ENCODE measurements around the gene AQP3.

Gene AQP3

DNA sequence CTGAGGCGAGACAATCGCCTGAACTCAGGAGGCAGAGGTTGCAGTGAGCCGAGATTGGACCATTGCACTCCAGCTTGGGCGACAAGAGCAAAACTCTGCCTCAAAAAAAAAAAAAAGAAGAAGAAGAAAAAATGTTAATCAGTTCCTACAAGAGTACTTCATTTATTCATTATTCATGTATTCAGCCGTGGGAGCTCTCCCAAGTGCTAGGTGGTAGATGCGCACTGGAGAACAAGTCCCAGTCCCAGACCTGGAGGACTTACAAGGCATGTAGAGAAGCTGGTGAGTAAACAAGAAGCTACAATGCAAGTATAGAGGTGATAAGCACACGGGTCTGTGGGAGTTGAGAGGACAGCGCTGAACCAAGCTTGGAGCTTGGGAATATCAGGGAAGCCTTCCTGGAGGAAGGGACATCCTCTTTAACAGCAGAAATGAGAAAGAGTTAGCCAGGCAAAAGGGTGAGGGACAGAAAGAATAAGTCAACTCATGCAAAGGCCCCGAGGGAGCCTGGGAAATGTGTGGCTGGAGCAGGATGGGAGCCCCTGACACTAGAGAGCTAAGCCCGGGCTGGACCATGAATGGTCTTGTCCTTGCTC is 27.6 kb downstream of the AQP3 start:
- Histone ChIP-seq H3K27ac (ENCODE audit: low read depth, low read length) (no peak overlapping the region), H3K9me3 (ENCODE audit: control insufficient read depth in 5 of 5, low read length in 5 of 5) (no peaks in the 10 kb centered on the region), H3K36me3 (ENCODE audit: control insufficient read depth in 5 of 5, insufficient read depth in 5 of 5, low read length in 5 of 5) (no peaks in the 10 kb centered on the region), H3K4me1 (ENCODE audit: control insufficient read depth in 5 of 5, insufficient read depth in 5 of 5, low read length in 5 of 5) (peaks cover 0 to 10% (median 10%) of the 10 kb centered on the region in 5 donors), H3K4me3 (ENCODE audit: low read depth in 1 of 5, low read length in 5 of 5) (no peak overlapping the region), H3K9ac (ENCODE audit: low read length in 5 of 5) (no peak overlapping the region), H3K27me3 (ENCODE audit: control insufficient read depth in 5 of 5, insufficient read depth in 4 of 5, low read length in 5 of 5) (peaks cover 0 to 6% (median 0%) of the 10 kb centered on the region in 5 donors)

DNA sequence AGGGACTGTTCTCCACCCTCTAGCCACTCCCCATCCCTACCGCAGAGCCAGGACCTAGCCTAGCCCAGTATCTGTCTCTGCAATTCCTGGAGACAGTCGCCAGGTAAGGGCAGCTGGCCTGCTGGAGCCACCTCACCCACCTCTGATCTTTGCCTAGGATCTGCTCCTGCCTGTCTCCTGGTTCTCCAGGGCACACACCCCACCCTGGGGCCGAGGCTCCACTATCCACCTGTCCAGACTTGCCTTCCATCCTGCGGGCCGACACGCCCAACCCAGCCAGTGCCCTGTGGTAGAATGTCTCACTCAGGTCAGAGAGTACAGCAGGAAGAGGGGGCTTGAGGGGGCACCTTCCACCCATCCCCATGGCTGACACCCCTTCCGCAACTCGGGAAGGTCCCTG is 29.3 kb downstream of the AQP3 start:
- peaks cover 0 to 6% (median 0%) of the 10 kb centered on the region in 5 donors for H3K27me3 ChIP-seq (ENCODE audit: control insufficient read depth in 5 of 5, insufficient read depth in 4 of 5, low read length in 5 of 5)
- no peak overlapping the region for H3K4me3 ChIP-seq (ENCODE audit: low read depth in 1 of 5, low read length in 5 of 5)
- no peak overlapping the region for H3K9ac ChIP-seq (ENCODE audit: low read length in 5 of 5)
- H3K36me3 ChIP-seq (ENCODE audit: control insufficient read depth in 5 of 5, insufficient read depth in 5 of 5, low read length in 5 of 5) = no peaks in the 10 kb centered on the region
- H3K9me3 ChIP-seq (ENCODE audit: control insufficient read depth in 5 of 5, low read length in 5 of 5) = no peaks in the 10 kb centered on the region
- H3K4me1 ChIP-seq (ENCODE audit: control insufficient read depth in 5 of 5, insufficient read depth in 5 of 5, low read length in 5 of 5) = peaks cover 0 to 10% (median 10%) of the 10 kb centered on the region in 5 donors
- H3K27ac ChIP-seq (ENCODE audit: low read depth, low read length) = no peak overlapping the region

DNA sequence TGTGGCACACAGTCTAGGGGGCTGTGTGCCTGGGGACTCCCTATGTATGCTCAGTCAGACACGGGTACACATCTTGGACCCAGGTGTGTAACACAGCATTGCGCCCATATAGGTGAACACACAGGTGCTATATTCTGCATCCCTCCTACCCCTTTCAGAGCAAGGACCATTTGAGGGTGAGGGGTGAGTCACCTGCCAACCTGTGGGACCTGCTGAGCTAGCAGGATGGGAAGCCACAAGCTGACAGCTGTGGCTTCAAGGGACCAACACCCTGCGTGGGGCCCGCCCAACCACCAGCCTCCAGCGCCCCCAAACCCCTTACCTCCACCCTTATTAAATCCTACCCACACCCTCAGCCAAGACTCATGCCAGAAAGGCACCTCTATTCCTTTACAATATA is 30.4 kb downstream of the AQP3 start:
- Histone ChIP-seq H3K9ac (ENCODE audit: low read length in 5 of 5) (no peak overlapping the region), H3K27me3 (ENCODE audit: control insufficient read depth in 5 of 5, insufficient read depth in 4 of 5, low read length in 5 of 5) (peaks cover 0 to 6% (median 0%) of the 10 kb centered on the region in 5 donors), H3K27ac (ENCODE audit: low read depth, low read length) (no peak overlapping the region), H3K4me3 (ENCODE audit: low read depth in 1 of 5, low read length in 5 of 5) (no peak overlapping the region), H3K4me1 (ENCODE audit: control insufficient read depth in 5 of 5, insufficient read depth in 5 of 5, low read length in 5 of 5) (peaks cover 0 to 10% (median 10%) of the 10 kb centered on the region in 5 donors), H3K9me3 (ENCODE audit: control insufficient read depth in 5 of 5, low read length in 5 of 5) (no peaks in the 10 kb centered on the region), H3K36me3 (ENCODE audit: control insufficient read depth in 5 of 5, insufficient read depth in 5 of 5, low read length in 5 of 5) (no peaks in the 10 kb centered on the region)

DNA sequence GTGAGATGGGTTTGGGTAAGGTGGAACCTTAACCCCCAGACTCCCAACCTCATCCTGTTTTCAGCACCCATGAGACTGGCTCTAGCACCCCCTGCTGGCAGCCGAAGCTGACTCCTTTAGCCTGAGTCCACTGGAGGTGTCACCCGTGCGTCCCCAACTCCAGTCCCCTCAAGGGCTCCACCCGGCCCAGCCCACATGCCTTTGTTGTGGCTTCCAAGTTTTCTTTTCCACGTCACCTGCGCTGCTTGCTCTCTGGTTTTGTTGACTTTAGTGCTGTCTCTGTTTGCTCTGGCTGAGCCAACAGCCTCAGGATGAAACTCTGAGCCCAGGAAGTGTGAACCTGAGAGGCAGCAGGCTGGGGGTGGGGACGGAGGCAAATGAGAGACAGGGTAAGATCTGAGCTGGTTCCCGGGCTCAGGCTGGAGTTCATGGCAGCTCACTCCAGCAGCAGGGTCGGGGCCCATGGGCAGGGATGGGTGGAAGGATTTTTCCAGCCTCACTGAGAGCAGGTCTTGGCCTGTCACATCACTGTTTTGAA is 31.8 kb downstream of the AQP3 start:
- no peak overlapping the region for H3K9ac ChIP-seq (ENCODE audit: low read length in 5 of 5)
- H3K27ac ChIP-seq (ENCODE audit: low read depth, low read length) = no peak overlapping the region
- H3K4me1 ChIP-seq (ENCODE audit: control insufficient read depth in 5 of 5, insufficient read depth in 5 of 5, low read length in 5 of 5) = peaks cover 0 to 10% (median 10%) of the 10 kb centered on the region in 5 donors
- H3K36me3 ChIP-seq (ENCODE audit: control insufficient read depth in 5 of 5, insufficient read depth in 5 of 5, low read length in 5 of 5) = peaks cover 0 to 3% (median 1%) of the 10 kb centered on the region in 5 donors
- no peaks in the 10 kb centered on the region for H3K9me3 ChIP-seq (ENCODE audit: control insufficient read depth in 5 of 5, low read length in 5 of 5)
- peaks cover 0 to 6% (median 0%) of the 10 kb centered on the region in 5 donors for H3K27me3 ChIP-seq (ENCODE audit: control insufficient read depth in 5 of 5, insufficient read depth in 4 of 5, low read length in 5 of 5)
- H3K4me3 ChIP-seq (ENCODE audit: low read depth in 1 of 5, low read length in 5 of 5) = peak overlapping the region in 1 of 5 donors; percentile 17

DNA sequence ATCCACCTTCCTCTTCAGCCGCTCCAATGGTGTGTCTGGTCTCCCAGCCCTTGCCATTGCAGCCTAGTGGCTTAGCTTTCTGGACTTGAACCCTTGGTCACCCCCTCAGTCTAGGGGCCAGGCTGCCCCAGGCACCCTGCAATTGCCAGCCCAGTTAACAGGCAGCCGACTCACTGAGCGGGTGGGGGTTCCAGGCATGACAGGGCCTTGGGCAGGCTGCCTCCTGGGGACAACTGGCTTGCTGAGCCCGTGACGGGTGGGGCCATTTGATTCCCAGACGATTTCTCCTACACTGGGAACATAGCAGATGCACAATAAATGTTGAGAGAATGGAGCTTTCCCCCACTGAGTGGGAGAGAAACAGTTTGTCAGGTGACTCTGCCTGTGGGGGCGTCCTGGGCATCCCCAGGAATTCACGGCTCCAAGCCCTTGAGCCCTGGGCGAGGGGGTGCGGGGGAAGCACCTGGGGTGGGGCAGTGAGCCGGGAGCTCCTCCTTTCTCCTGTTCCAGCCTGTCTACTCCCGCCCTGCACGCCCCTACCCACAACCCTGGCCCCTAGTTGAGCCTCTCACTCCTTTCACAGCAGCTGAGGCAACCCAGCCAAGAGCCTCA is 32.4 kb downstream of the AQP3 start:
- H3K27me3 ChIP-seq (ENCODE audit: control insufficient read depth in 5 of 5, insufficient read depth in 4 of 5, low read length in 5 of 5) = peaks cover 0 to 6% (median 0%) of the 10 kb centered on the region in 5 donors
- H3K9ac ChIP-seq (ENCODE audit: low read length in 5 of 5) = no peak overlapping the region
- no peak overlapping the region for H3K4me3 ChIP-seq (ENCODE audit: low read depth in 1 of 5, low read length in 5 of 5)
- no peak overlapping the region for H3K27ac ChIP-seq (ENCODE audit: low read depth, low read length)
- no peaks in the 10 kb centered on the region for H3K9me3 ChIP-seq (ENCODE audit: control insufficient read depth in 5 of 5, low read length in 5 of 5)
- peaks cover 0 to 6% (median 4%) of the 10 kb centered on the region in 5 donors for H3K36me3 ChIP-seq (ENCODE audit: control insufficient read depth in 5 of 5, insufficient read depth in 5 of 5, low read length in 5 of 5)
- peaks cover 0 to 10% (median 10%) of the 10 kb centered on the region in 5 donors for H3K4me1 ChIP-seq (ENCODE audit: control insufficient read depth in 5 of 5, insufficient read depth in 5 of 5, low read length in 5 of 5)

DNA sequence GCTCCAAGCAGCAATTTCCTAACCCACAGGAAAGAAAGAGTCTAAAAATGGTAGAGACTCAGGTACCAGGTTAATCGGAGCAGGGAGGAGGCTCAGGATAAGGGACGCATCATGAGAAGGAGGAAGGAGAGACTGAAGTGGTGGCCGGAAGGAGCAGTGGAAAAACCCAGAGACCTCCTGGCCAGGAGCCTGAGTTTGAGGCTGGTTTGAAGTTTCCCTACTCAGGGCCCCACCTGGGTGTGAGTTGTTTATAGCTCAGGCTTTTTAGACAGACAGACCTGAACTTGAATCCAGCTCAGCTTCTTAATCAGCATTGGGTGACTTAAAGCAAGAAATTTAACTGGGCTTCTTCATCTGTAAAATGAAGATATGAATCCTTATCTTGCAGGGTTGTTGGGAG is 33.1 kb downstream of the AQP3 start:
- no peak overlapping the region for H3K9ac ChIP-seq (ENCODE audit: low read length in 5 of 5)
- no peak overlapping the region for H3K27ac ChIP-seq (ENCODE audit: low read depth, low read length)
- H3K4me3 ChIP-seq (ENCODE audit: low read depth in 1 of 5, low read length in 5 of 5) = no peak overlapping the region
- H3K4me1 ChIP-seq (ENCODE audit: control insufficient read depth in 5 of 5, insufficient read depth in 5 of 5, low read length in 5 of 5) = peaks cover 0 to 10% (median 10%) of the 10 kb centered on the region in 5 donors
- no peaks in the 10 kb centered on the region for H3K9me3 ChIP-seq (ENCODE audit: control insufficient read depth in 5 of 5, low read length in 5 of 5)
- peaks cover 0 to 6% (median 4%) of the 10 kb centered on the region in 5 donors for H3K36me3 ChIP-seq (ENCODE audit: control insufficient read depth in 5 of 5, insufficient read depth in 5 of 5, low read length in 5 of 5)
- peaks cover 0 to 6% (median 0%) of the 10 kb centered on the region in 5 donors for H3K27me3 ChIP-seq (ENCODE audit: control insufficient read depth in 5 of 5, insufficient read depth in 4 of 5, low read length in 5 of 5)

DNA sequence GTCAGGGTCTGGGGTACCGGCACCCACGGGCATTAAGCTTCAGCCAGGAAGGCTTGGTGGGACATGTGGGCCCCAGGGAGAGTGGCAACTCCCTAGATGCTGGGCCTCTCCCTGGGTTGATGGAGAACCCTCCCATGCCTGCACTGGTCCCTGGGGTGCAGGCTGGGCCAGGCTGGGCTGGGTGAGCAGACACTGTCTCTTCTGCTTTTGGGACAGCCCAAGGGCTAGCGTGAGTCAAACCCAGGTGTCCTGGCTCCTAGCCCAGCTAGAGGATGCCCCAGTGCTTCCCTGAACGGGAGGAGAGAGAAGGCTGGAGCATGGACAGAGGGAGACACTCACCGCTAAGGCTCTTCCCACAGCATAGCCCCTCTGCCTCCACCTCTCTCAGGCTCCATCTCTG is 39.3 kb downstream of the AQP3 start:
- Histone ChIP-seq H3K4me1 (ENCODE audit: control insufficient read depth in 5 of 5, insufficient read depth in 5 of 5, low read length in 5 of 5) (peaks cover 4 to 23% (median 20%) of the 10 kb centered on the region in 5 donors), H3K9ac (ENCODE audit: low read length in 5 of 5) (no peak overlapping the region), H3K9me3 (ENCODE audit: control insufficient read depth in 5 of 5, low read length in 5 of 5) (no peaks in the 10 kb centered on the region), H3K27ac (ENCODE audit: low read depth, low read length) (no peak overlapping the region), H3K36me3 (ENCODE audit: control insufficient read depth in 5 of 5, insufficient read depth in 5 of 5, low read length in 5 of 5) (peaks cover 0 to 6% (median 4%) of the 10 kb centered on the region in 5 donors), H3K27me3 (ENCODE audit: control insufficient read depth in 5 of 5, insufficient read depth in 4 of 5, low read length in 5 of 5) (no peaks in the 10 kb centered on the region), H3K4me3 (ENCODE audit: low read depth in 1 of 5, low read length in 5 of 5) (no peak overlapping the region)

DNA sequence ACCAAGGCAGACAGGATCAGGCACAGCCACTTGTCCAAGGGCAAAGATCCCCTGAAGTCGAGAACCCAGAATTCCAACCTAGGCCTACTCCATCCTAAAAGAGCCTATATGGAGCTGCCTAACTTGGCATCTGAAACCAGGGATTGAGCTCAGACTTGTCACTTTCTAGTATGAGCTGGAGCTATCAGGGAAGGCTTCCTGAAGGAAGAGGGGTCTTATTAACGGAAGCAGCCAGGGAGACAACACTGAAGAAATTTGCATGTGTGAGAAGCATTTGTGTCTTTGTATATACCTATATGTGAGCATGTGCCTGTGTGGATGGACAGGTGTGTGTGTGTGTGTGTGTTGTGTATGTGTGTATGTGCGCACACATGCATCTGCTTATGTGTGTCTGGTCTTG is 40.3 kb downstream of the AQP3 start:
- Histone ChIP-seq H3K27me3 (ENCODE audit: control insufficient read depth in 5 of 5, insufficient read depth in 4 of 5, low read length in 5 of 5) (no peaks in the 10 kb centered on the region), H3K27ac (ENCODE audit: low read depth, low read length) (no peak overlapping the region)

DNA sequence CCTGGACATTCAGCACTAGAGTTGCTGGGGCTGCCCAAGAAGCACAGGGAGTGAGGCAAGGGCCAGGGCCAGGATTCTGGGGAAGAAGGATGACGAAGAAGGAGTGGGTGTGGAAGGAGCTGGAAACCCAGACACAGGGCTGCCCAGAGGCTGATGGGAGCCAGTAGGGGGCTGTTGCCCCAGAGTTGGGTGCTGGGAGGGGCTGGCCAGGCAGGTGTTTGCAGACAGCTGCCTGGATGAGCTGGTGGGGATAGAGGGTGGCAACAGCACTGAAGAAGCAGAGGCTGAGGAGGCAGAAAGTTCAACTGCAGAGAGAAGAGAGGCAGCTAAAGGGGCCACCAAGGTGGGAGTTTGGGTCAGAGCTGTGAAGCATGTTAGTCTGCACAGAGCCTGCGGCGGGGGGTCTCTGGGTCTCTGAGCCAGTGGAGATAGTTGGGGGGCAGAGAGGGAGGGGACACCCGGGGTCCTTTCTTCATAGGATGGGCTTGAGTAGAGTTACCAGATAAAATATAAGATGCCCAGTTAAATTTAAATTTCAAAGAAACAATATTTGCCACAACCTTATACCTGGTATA is 42.5 kb downstream of the AQP3 start:
- Histone ChIP-seq H3K9ac (ENCODE audit: low read length in 5 of 5) (peak overlapping the region in 3 of 5 donors; percentile 3 to 75 (median 57)), H3K4me3 (ENCODE audit: low read depth in 1 of 5, low read length in 5 of 5) (no peak overlapping the region), H3K9me3 (ENCODE audit: control insufficient read depth in 5 of 5, low read length in 5 of 5) (no peaks in the 10 kb centered on the region), H3K27ac (ENCODE audit: low read depth, low read length) (peak overlapping the region; percentile 93), H3K36me3 (ENCODE audit: control insufficient read depth in 5 of 5, insufficient read depth in 5 of 5, low read length in 5 of 5) (no peaks in the 10 kb centered on the region), H3K27me3 (ENCODE audit: control insufficient read depth in 5 of 5, insufficient read depth in 4 of 5, low read length in 5 of 5) (no peaks in the 10 kb centered on the region), H3K4me1 (ENCODE audit: control insufficient read depth in 5 of 5, insufficient read depth in 5 of 5, low read length in 5 of 5) (peaks cover 4 to 41% (median 39%) of the 10 kb centered on the region in 5 donors)

More for the DNA sequence above, 40.3 kb downstream of the AQP3 start:
- peaks cover 4 to 28% (median 27%) of the 10 kb centered on the region in 5 donors for H3K4me1 ChIP-seq (ENCODE audit: control insufficient read depth in 5 of 5, insufficient read depth in 5 of 5, low read length in 5 of 5)
- peaks cover 0 to 6% (median 4%) of the 10 kb centered on the region in 5 donors for H3K36me3 ChIP-seq (ENCODE audit: control insufficient read depth in 5 of 5, insufficient read depth in 5 of 5, low read length in 5 of 5)
- H3K9me3 ChIP-seq (ENCODE audit: control insufficient read depth in 5 of 5, low read length in 5 of 5) = no peaks in the 10 kb centered on the region
- H3K4me3 ChIP-seq (ENCODE audit: low read depth in 1 of 5, low read length in 5 of 5) = no peak overlapping the region
- H3K9ac ChIP-seq (ENCODE audit: low read length in 5 of 5) = no peak overlapping the region
